Measurements from ENCODE around the gene CEPT1. TPM values are rescaled to one million over a fixed set of nuclear protein-coding genes. Genes with fewer than 3 reads are reported as not detected.

Gene CEPT1
- total RNA-seq, 4 donors from 2014 or later, result 60.5 to 78.0 (median 72.8) TPM

DNA sequence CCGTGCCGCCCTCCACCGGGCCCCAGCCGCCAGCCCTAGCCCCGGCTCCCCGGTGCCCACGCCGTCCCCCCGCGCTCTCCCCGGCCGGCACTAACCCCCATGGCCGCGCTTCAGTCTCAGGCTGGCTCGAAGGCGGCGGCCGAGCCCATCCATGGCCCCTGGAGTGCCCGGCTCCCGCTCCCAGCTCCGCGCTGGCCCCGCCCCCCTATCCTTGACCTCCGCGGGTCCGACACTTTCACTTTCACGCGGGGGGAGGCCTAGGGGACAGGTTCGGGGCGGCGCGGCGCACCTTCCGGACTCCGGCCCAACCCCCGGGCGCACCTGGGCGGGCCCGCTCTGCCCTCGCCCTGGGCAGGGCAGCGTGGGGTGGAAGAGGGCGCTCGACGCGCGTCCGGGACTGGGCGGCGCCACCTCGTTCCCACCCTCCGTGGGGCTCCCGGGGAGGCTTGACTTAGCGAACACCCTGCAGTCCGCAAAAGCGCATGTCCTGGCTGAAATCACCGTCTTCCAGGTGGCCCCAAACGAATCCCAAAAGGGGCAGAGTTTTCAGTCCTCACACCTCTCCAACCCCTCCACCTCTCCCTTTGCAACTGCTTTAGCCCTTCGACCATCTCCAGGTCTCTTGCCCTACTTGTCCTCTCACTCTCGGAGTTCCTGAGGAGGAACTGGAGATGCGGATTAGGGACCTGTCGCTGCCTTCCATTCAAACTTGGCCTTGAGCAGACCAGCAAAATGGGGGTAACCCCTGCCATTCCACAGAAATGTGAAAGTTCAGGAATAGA is 64.4 kb downstream of the CEPT1 start:
- TF ChIP-seq, protein P1, sequence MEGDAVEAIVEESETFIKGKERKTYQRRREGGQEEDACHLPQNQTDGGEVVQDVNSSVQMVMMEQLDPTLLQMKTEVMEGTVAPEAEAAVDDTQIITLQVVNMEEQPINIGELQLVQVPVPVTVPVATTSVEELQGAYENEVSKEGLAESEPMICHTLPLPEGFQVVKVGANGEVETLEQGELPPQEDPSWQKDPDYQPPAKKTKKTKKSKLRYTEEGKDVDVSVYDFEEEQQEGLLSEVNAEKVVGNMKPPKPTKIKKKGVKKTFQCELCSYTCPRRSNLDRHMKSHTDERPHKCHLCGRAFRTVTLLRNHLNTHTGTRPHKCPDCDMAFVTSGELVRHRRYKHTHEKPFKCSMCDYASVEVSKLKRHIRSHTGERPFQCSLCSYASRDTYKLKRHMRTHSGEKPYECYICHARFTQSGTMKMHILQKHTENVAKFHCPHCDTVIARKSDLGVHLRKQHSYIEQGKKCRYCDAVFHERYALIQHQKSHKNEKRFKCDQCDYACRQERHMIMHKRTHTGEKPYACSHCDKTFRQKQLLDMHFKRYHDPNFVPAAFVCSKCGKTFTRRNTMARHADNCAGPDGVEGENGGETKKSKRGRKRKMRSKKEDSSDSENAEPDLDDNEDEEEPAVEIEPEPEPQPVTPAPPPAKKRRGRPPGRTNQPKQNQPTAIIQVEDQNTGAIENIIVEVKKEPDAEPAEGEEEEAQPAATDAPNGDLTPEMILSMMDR (IDR thresholded peaks at IDR 0.05; ENCODE audit: low read depth), result no peak

DNA sequence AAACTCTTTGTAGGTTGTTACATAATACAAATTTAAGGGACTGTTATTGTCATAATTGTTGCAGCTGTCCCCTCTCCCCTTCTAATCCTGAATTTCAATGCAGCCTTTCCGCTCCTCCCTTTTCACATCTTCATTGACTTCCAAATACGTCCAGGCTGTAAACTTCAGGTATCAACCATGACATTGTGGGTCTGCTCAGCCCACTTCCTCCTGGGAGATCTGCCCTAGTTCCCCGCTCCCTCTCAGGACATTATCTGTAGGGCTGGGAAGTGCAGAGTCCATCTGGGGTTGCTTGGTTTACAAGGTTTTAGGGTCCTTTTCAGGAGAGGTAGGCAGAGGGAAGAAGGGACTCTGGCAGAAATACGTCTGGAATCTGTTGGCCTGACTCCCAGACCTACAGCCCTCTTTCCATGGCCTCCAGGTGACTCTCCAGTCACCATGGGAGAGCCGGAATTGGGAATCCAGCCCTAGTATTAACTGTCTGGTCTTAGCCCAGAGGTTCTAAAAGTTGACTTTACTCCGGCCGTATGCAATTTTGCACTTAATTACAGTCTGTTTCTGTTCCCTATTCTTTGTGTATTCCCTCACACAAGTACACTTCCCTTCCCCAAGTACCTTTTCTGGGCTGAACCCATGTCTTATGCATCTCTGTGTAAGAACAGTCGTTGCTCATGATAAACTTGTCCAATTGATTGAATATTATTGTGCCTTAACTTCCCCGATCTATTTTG is 65.1 kb downstream of the CEPT1 start:
- TF ChIP-seq, protein P1 (IDR thresholded peaks at IDR 0.05; ENCODE audit: low read depth), result no peak

GRCh38 chr1:111205714-111206050 is 65.7 kb downstream of the CEPT1 start:
- TF ChIP-seq, protein P1 (IDR thresholded peaks at IDR 0.05; ENCODE audit: low read depth), result no peak

DNA sequence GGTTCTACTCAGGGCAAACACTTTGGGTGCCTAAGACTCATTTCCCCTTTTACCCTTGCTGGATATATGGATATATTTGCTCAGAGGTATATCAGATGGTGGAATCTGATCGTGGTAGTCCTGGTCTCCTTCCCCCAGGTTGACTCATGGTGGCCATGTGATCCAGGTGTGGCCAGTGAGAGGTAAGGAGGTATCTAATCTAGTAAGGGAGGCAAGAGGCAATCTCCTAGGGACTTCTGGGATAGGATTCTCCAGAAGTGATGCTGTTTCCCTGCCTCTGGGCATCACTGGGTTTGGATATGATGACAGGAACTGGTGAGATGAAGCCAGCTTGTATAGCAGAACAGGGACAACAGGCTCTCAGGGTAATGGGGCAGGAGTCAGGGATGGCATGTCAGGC is 68.9 kb downstream of the CEPT1 start:
- TF ChIP-seq, protein P1 (IDR thresholded peaks at IDR 0.05; ENCODE audit: low read depth), result no peak

DNA sequence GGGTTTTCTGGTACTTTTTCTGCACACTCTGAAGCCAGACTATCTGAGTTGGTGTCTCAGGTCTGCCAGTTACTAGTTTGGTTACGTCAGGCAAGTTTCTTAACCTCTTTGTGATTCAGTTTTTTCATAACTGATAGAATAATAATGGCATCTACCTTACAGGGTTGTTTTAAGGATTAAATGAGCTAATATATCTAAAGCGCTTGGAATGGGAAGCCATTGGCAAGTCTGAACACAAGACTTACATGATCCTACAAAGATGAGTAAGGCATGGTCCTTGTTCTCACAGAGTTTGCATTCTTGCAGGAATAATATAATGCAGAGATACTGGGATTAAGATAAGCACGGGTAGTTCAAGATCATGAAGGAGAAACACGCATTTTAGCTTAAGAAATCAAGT is 69.6 kb downstream of the CEPT1 start:
- TF ChIP-seq, protein P1 (IDR thresholded peaks at IDR 0.05; ENCODE audit: low read depth), result no peak

GRCh38 chr1:111211921-111212320 is 71.9 kb downstream of the CEPT1 start:
- TF ChIP-seq, protein P1 (IDR thresholded peaks at IDR 0.05; ENCODE audit: low read depth), result no peak

DNA sequence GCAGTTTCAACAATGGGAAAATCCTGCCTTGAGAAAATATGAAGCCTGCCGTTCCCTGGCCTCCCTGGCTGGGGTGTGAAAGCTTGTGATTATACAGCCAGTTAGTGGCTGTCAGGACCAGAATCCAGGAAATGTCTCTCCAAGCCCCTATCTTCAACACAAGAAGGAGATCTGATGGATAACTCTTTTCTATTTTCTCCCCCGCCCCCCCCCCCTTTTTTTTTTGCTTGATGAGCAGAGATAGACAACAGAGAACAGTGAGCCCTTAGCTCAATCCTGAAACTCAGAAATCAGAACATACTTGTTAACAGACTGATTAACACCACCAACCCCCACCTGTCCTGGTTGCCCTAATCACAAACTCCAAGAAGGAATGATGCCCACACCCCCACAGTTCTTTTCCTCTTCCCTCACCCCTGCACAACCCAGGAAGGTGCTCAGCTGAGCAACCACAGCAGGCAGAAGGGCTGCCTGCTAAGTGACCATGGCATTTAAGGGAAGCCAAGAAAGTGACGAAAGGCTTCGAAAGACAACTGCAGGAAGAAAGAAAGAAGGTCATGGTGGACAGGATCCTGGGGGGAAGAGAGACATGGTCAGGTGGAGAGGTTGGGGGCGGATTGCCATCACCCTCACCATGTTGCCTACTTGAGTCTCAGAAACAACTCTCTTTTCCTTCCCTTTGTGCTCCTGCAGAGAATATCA is 72.8 kb downstream of the CEPT1 start:
- TF ChIP-seq, protein P1 (IDR thresholded peaks at IDR 0.05; ENCODE audit: low read depth), result no peak

Data from subcutaneous adipose tissue (tissue), 4 donors.